ENCODE measurements around the gene DHX32. TPM values are rescaled to one million over a fixed set of nuclear protein-coding genes. Genes with fewer than 3 reads are reported as not detected.

Gene DHX32
- total RNA-seq, 1 experiment from 2014 or later: 45.6 TPM

DNA sequence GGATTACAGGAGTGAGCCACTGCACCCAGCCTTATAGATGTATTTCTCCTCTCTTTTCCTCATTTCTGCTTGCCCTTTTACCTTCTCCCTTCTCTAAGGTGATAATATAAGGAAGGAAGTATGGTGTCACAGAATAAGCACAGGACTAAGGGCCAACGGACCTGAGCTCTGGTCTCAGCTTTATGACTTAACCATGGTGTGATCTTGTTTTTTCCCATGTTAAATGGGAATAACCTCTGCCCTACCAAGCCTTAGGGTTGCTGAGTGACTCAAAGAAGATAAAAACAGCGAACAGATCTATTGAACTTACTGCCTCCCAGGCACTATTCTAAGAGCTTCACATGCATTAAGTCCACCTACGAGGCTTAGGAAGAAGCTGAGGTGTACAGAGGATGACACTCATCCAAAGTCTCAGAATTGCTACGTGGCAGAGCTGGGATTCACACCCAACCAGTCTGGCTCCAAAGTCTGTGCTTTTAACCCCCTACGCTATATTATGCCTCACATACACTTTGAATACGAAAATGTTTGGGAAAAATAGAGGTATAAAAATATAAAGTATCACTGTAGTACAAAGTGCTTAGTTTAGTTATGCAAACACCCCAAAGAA is 63.6 kb downstream of the DHX32 start:
- CTCF ChIA-PET: interaction anchor here (0.8 kb wide), 1 partner anchor 11 kb away, joined by 3 read pairs; no protein-coding TSS in a partner anchor
- Mint-ChIP-seq H3K27ac (ENCODE audit: low read depth, unreplicated experiment) (no peak overlapping the region), H3K4me1 (ENCODE audit: insufficient read depth, unreplicated experiment) (peaks cover 10% of the 10 kb centered on the region), H3K9me3 (ENCODE audit: unreplicated experiment) (no peaks in the 10 kb centered on the region), H3K27me3 (ENCODE audit: insufficient read depth, unreplicated experiment) (no peaks in the 10 kb centered on the region), H3K36me3 (ENCODE audit: insufficient read depth, unreplicated experiment) (peaks cover 31% of the 10 kb centered on the region), H3K4me3 (ENCODE audit: unreplicated experiment) (no peak overlapping the region)
- BruUV-seq (replicated peaks): no TSS peak
- TF ChIP-seq, protein P1, sequence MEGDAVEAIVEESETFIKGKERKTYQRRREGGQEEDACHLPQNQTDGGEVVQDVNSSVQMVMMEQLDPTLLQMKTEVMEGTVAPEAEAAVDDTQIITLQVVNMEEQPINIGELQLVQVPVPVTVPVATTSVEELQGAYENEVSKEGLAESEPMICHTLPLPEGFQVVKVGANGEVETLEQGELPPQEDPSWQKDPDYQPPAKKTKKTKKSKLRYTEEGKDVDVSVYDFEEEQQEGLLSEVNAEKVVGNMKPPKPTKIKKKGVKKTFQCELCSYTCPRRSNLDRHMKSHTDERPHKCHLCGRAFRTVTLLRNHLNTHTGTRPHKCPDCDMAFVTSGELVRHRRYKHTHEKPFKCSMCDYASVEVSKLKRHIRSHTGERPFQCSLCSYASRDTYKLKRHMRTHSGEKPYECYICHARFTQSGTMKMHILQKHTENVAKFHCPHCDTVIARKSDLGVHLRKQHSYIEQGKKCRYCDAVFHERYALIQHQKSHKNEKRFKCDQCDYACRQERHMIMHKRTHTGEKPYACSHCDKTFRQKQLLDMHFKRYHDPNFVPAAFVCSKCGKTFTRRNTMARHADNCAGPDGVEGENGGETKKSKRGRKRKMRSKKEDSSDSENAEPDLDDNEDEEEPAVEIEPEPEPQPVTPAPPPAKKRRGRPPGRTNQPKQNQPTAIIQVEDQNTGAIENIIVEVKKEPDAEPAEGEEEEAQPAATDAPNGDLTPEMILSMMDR (IDR thresholded peaks at IDR 0.05; ENCODE audit: unreplicated experiment): no peak
- POLR2A ChIA-PET: no interaction called here
- intact Hi-C loops (cut with micrococcal nuclease): no loop called here
- no peak for DNase-seq (ENCODE audit: unreplicated experiment)

DNA sequence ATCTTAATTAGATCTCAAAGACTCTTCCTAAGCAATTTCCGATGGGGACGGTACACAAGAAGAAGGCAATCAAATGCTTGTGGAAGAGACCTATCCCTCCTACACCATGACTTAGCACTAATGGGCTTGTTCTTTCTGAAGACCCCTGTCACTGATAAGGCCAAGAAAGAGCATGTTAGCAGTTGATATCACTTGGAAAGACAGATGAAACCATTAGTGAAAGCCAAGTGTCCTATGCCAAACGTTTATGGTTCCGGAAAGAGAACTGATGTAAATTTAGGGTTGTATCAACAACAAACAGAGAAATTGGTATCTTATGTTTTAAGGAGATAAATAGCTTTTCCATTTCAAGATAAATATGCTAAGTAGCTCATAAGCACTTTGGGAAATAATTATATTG is 64.5 kb downstream of the DHX32 start:
- Mint-ChIP-seq H3K9me3 (ENCODE audit: unreplicated experiment) (no peaks in the 10 kb centered on the region), H3K27me3 (ENCODE audit: insufficient read depth, unreplicated experiment) (no peaks in the 10 kb centered on the region), H3K36me3 (ENCODE audit: insufficient read depth, unreplicated experiment) (peaks cover 37% of the 10 kb centered on the region), H3K4me1 (ENCODE audit: insufficient read depth, unreplicated experiment) (peaks cover 6% of the 10 kb centered on the region), H3K4me3 (ENCODE audit: unreplicated experiment) (no peak overlapping the region), H3K27ac (ENCODE audit: low read depth, unreplicated experiment) (no peak overlapping the region)
- TF ChIP-seq, protein P1 (IDR thresholded peaks at IDR 0.05; ENCODE audit: unreplicated experiment): no peak
- no peak for DNase-seq (ENCODE audit: unreplicated experiment)
- ChIA-PET CTCF (interaction anchor here (0.8 kb wide), 1 partner anchor 12 kb away, joined by 3 read pairs; no protein-coding TSS in a partner anchor), POLR2A (no interaction called here)
- intact Hi-C loops (cut with micrococcal nuclease): no loop called here
- BruUV-seq (replicated peaks): no TSS peak

DNA sequence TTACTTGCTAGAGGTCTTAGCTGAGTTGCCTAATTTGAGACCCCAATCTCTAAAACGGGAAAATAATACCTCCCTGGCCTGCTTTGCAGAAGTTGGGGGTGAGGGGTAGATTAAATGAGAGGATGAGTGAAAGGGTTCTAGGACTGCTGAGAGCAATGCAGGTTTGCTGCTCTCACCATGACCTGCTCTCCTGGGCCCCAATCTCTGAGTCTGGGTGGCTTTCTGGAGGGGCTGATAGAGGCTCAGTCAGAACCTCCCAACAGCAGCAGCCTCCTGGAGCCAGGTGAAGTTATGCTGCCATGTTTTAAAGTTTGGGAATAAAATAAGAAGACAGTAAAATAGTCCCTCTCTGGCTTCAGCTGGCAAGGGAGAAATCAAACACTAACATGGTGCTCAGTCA is 65.3 kb downstream of the DHX32 start:
- POLR2A ChIA-PET: no interaction called here
- H3K27me3 Mint-ChIP-seq (ENCODE audit: insufficient read depth, unreplicated experiment): no peaks in the 10 kb centered on the region
- no TSS peak for BruUV-seq (replicated peaks)
- H3K9me3 Mint-ChIP-seq (ENCODE audit: unreplicated experiment): no peaks in the 10 kb centered on the region
- CTCF ChIA-PET: no interaction called here
- intact Hi-C loops (cut with micrococcal nuclease): no loop called here
- TF ChIP-seq, protein P1 (IDR thresholded peaks at IDR 0.05; ENCODE audit: unreplicated experiment): no peak
- no peaks in the 10 kb centered on the region for H3K4me1 Mint-ChIP-seq (ENCODE audit: insufficient read depth, unreplicated experiment)
- DNase-seq (ENCODE audit: unreplicated experiment): no peak
- peaks cover 43% of the 10 kb centered on the region for H3K36me3 Mint-ChIP-seq (ENCODE audit: insufficient read depth, unreplicated experiment)
- no peak overlapping the region for H3K4me3 Mint-ChIP-seq (ENCODE audit: unreplicated experiment)
- H3K27ac Mint-ChIP-seq (ENCODE audit: low read depth, unreplicated experiment): no peak overlapping the region

DNA sequence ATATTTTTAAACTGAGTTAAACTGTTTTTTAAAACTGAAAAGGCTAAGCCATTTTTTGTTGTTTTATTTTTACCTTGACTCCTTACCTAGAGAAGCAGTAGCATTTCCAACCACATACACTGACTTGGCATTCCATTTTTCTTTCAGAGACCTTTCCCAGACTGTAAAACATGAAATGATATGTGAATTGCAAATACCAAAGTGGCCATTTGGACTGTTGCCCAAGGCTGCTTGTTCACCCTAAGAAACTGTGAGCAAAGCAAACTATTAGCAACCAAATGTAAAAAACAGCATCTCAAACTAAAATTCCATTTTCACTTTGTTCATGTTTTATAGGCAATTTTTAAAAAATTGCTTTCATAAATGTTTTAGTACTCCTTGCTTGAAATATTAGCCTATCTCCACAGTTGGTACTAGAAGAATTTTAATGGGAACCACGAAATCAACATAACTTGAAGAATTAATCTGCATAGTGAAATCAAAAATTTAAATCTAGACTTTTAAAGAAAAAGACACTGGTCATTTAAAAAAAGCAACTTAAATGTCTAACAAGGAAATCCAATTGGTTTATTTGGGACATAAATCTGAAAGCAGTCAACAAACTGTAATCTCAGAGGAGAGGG is 68.9 kb downstream of the DHX32 start:
- peaks cover 70% of the 10 kb centered on the region for H3K36me3 Mint-ChIP-seq (ENCODE audit: insufficient read depth, unreplicated experiment)
- ChIA-PET CTCF (no interaction called here), POLR2A (interaction anchor here (1.3 to 1.4 kb wide), 2 partner anchors 11 kb away, joined by 5 to 6 read pairs; partner anchors contain the start of genes BCCIP and UROS)
- intact Hi-C loops (cut with micrococcal nuclease): no loop called here
- no TSS peak for BruUV-seq (replicated peaks)
- H3K4me3 Mint-ChIP-seq (ENCODE audit: unreplicated experiment): no peak overlapping the region
- no peak for DNase-seq (ENCODE audit: unreplicated experiment)
- no peaks in the 10 kb centered on the region for H3K27me3 Mint-ChIP-seq (ENCODE audit: insufficient read depth, unreplicated experiment)
- TF ChIP-seq, protein P1 (IDR thresholded peaks at IDR 0.05; ENCODE audit: unreplicated experiment): no peak
- no peaks in the 10 kb centered on the region for H3K4me1 Mint-ChIP-seq (ENCODE audit: insufficient read depth, unreplicated experiment)
- H3K27ac Mint-ChIP-seq (ENCODE audit: low read depth, unreplicated experiment): no peak overlapping the region
- H3K9me3 Mint-ChIP-seq (ENCODE audit: unreplicated experiment): no peaks in the 10 kb centered on the region
